Inflammatory macrophage treated with lipopolysaccharide for 4 hours (primary cell): ENCODE results near the gene LDHB.
"Not testable (repeated sequence)": the region's sequence is repeated elsewhere in the genome, so short reads cannot be mapped to it uniquely, and the experiment has no call there.

Source experiments
- DNase-seq: peaks from one replicate; pipeline ENCODE4 v3.0.0-alpha.2; 2020

The LDHB gene

GRCh38 chr12:21659383-21659782, 1.7 kb upstream of the LDHB start:
- no peak for DNase-seq

- peak; percentile 30 for DNase-seq
These were observed 727 bp downstream of the LDHB start for GRCh38 chr12:21656905-21657325.

- DNase-seq: no peak
These were observed 2.1 kb downstream of the LDHB start for GRCh38 chr12:21655591-21655990.

DNA sequence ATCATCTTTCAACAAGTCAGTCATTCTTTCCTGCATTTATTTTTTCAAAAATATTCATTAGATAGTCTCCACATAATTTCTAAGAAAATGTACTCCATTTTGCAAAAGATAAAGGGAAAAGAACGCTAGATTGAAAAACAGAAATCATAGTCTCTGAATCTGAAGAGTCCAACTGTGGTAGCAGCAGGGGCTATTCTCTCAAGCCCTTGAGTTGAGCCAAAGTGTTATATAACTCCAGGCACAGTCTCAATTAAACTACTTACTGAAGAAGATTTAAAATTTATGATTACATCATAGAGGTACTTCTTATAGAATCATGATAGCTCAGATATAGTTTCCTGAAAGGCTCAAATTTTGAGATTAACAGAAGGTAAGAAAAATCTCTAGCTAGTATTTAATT, 5.8 kb downstream of the LDHB start:
- DNase-seq: no peak

- no peak for DNase-seq
These were observed 6.6 kb downstream of the LDHB start for GRCh38 chr12:21650997-21651396.

DNA sequence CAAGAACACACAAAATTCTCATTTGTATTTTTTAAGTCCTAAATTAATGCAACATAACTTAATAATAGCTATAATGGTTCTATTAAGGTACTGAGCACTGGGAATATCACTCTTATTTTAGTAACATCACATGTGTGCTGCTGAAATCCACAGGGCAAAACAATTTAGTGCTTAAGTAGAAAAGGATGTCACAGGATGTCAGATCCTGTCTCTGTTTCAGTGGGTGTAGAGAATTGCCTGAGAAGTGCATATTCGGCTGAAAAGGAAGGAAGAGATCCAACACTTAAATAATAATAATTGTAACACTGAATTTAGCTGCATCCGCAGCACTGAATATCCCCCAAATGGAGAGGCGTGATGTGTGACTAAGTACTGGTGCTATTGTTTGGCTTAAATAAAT, 8.6 kb downstream of the LDHB start:
- no peak for DNase-seq

DNA sequence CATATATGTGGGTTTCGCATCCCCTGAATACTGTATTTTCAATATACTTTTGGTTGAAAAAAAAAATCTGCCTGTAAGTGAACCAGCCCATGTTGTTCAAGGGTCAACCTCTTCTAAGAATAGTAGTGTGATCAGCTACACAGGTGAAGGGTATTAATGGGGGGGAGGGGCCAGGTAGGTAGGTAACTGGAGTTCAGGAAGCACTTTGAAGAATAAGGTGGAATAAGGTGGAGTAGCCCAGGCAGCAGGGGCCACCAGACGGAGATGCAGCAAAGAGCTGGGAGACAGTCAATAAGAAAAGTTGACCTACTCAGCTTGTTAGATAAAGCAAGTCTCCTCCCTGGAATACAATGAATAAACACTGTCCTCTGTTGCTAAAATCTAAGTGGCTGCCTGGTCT, 9.3 kb downstream of the LDHB start:
- no peak for DNase-seq

DNA sequence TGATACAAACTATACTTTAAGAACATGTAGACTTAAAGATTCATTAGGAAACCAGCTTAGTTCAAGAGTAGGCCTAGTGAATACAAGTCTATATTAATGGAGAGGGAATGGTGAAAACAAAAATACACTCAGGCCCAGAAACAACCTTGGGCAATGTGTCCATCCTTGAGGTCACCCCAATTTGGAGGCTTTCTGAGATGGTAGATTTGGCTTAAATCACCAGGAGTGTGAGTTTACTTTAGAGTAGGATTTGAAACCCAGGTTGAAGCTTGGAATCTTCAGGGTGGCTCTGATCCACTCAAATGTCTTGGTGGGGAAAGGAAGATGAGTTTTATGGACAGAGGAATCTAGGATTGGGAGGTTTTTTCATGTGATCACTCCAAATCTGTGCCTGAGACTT, 10.5 kb downstream of the LDHB start:
- no peak for DNase-seq

- DNase-seq: not testable (repeated sequence)
These were observed 12.6 kb downstream of the LDHB start for GRCh38 chr12:21645041-21645500.

GRCh38 chr12:21644516-21644915, 13.1 kb downstream of the LDHB start:
- DNase-seq: peak; percentile 50

DNA sequence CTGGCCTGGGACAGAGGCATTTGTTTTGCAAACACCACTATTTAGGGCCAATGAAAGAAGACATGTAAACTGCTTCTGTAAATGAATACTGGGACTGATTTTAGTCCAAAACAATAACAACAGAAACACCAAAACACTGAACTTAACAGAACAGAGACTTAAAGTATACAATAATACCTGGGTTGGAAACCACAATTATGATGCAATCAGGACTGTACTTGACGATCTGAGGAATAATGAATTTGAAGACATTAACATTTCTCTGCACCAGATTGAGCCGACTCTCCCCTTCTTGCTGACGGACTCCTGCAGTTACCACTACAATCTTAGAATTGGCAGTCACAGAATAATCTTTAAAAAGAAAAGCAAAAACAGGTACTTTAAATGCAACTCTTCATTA, 13.9 kb downstream of the LDHB start:
- DNase-seq: no peak

GRCh38 chr12:21642707-21643389, 14.8 kb downstream of the LDHB start:
- DNase-seq: peak; percentile 19

DNA sequence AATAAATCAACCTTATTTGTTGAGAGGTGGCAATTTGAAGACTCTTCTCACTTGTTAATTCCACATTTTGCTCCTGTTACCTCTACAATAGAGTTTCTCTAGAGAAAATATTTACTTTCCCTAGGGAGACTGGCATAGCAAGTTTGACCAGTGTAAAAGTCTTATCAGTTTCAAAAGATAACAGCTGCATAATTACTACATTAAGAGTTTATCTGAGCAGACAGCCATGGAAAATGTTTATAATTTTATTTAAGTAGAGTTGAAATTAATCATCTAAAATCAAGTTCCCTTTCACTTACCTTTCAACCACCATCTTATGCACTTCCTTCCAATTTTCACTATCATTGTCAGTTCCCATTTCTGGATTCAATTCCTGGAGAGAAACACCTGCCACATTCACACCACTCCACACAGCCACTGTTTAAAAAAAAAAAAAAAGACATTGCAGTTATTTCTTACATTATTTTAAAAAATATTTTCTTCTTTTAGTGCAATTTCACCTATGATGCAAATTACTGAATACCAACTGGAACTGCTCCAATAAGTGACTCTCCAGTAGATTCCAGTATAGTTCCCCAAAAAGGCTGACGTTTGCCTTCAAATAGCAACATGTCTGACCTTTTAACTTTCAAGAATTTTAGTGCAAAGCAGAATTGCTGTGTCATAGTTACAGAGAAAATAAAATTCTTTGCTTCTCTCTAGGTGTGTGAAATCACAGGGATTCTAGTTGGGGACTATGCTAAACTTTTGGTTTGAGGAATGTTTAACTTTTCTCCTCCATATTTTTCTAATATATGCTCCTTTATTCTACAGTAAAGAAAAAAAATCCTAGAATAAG, 19.4 kb downstream of the LDHB start:
- DNase-seq: no peak

GRCh38 chr12:21634245-21634644, 23.4 kb downstream of the LDHB start:
- DNase-seq: no peak

GRCh38 chr12:21631367-21631766, 26.3 kb downstream of the LDHB start:
- no peak for DNase-seq

DNA sequence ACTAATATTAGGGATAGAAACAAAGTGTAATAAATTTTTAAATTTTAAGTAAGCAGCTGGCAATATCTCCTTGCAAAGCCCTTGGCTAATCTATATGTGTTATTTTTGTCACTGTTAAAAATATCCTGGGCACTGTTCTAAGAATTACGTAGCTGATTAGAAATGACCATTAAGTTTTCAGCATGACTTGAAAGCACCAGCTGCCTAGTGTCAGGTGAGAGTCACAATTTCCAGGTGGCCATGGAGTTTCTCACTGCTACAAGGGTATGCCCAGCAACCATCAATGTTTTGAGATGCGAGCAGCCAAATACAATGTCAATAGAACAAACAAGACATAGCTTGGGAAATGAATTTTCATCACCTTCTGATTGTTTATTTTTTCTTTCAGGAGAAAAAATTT, 29.7 kb downstream of the LDHB start:
- no peak for DNase-seq

DNA sequence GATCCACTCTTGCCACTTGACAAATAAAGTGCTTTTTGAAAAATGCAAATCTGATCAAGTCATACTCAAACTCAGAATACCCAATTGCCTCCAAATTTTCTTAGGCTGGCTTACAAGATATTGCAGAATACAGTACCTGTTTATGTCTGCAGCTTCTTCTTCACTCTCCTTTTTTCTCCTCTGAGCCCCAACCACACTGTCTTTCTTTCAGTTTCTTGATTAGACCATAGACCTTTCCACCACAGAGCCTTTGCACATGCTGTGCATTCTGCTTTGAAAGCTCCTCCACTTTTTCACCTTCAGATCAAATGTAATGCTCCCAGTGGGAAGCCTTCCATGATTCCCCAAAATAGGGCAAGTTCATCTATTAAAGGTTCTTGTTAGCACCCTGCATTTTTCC, 39.1 kb downstream of the LDHB start:
- no peak for DNase-seq

DNA sequence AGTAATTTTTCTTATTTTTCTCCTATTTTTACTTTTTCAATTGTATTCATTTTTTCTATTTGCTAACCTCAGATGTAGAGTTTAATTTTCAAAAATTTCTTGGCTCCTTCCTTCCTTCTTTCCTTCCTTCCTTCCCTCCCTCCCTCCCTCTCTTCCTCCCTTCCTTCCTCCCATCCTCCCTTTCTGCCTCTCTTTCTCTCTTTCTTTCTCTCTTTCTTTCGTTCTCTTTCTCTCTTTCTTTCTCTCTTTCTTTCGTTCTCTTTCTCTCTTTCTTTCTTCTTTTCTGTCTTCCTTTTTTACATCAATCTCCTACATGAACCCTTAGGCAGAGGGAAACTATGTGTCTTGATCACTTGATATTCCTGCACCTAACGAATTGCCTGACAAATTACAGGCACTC, 40.6 kb downstream of the LDHB start:
- DNase-seq: no peak

- peak; percentile 80 for DNase-seq
These were observed 42.2 kb downstream of the LDHB start for GRCh38 chr12:21615431-21615830.

DNA sequence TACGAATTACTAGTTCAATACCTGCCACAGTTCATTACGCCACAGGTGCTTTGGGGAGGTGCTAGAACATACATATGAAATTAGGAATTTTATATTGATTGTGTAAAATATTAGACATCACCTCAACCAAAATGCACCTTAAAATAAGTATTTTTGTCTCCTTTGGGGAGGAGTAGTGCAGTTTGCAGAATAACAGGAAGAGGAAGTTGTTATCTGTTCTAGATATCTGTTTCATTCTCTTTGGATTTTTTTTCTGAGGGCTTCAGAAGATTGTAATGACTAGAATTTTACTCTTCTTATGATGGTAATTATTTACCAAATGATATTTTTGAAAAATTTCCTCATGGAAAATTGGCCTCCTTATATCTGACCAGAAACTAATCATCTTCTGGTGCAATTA, 43.1 kb downstream of the LDHB start:
- peak; percentile 43 for DNase-seq

DNA sequence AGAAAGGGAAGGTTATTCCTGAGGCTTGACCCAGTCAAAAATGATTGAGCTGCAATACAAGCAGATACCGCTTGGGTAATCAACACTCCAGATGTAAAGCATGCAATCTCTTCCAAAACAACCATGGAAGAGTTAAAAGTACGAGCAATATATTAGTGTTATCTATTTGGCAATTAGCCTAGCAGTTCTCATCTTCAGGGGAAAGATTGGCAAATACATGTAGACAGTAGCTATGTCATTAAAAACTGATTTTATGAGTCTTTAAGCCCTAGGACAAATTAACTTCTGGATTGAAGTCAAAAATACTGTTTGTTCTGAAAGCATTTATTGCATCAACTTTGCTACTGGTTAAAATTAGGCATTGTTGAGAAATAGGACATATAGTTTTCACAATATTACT, 43.7 kb downstream of the LDHB start:
- DNase-seq: peak; percentile 44

- peak; percentile 56 for DNase-seq
These were observed 49.4 kb downstream of the LDHB start for GRCh38 chr12:21608196-21608595.

DNA sequence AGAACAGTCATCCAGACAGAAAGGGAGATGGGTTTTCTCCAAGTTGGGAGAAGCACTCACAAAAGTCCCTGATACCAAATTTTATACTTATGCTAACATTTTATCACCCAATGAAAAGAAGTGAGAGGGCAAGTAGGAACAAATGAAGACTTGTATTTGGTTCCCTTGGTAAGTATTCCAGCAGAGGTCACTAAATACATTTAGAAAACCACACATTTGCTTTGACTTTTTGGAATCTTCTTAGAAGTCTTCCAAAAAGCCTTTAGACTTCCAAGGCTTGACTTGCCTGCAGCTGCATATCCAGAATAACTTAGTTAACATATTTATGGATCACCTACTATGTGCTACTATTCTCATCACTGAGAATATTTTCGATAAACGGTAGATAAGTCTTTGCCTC, 49.9 kb downstream of the LDHB start:
- peak; percentile 30 for DNase-seq

GRCh38 chr12:21606175-21606574, 51.5 kb downstream of the LDHB start:
- DNase-seq: no peak
